ENCODE measurements around the gene PAX6. TPM values are rescaled to one million over a fixed set of nuclear protein-coding genes. Genes with fewer than 3 reads are reported as not detected.
"Not testable (repeated sequence)": the region's sequence is repeated elsewhere in the genome, so short reads cannot be mapped to it uniquely, and the experiment has no call there.

The PAX6 gene
- total and polyA plus RNA-seq, 8 donors: 0.03 to 57.9 (median 1.2) TPM; not detected in 1

GRCh38 chr11:31747581-31747980 is 63.5 kb downstream of the PAX6 start:
- no peak for TF ChIP-seq POLR2AphosphoS5 (IDR thresholded peaks at IDR 0.05)
- intact Hi-C loops (cut with DNase I; ENCODE audit: low total_unique reads): no loop called here
- Histone ChIP-seq H3K4me3 (no peak overlapping the region), H3K27ac (no peak overlapping the region), H3K9me3 (peaks cover 0 to under 1% (median 0%) of the 10 kb centered on the region in 4 donors), H3K4me1 (no peaks in the 10 kb centered on the region), H3K36me3 (no peaks in the 10 kb centered on the region), H3K27me3 (no peaks in the 10 kb centered on the region)
- no peak for DNase-seq
- WGBS, 5 donors: 33 to 85% (median 58%) methylated on average over 1 of the region's 1 CpG

- H3K27me3 ChIP-seq; H3K4me3 ChIP-seq; H3K36me3 ChIP-seq; DNase-seq; intact Hi-C loops (cut with DNase I; ENCODE audit: low total_unique reads); H3K4me1 ChIP-seq; H3K27ac ChIP-seq: not testable (repeated sequence)
- peaks cover 2 to 24% (median 13%) of the 10 kb centered on the region in 4 donors for H3K9me3 ChIP-seq
- 94 to 98% (median 96%) methylated on average over 23 to 26 of the region's 26 CpGs for WGBS, 5 donors
Measured at GRCh38 chr11:31740731-31741368, 70.3 kb downstream of the PAX6 start.

GRCh38 chr11:31740131-31740530 is 71.0 kb downstream of the PAX6 start:
- no peak for TF ChIP-seq POLR2A (IDR thresholded peaks at IDR 0.05)
- TF ChIP-seq EP300 (IDR thresholded peaks at IDR 0.05): no peak
- TF ChIP-seq POLR2AphosphoS5 (IDR thresholded peaks at IDR 0.05): no peak
- no peak for TF ChIP-seq CTCF (IDR thresholded peaks at IDR 0.05)
- H3K36me3 ChIP-seq: peaks cover 0 to 6% (median 0%) of the 10 kb centered on the region in 4 donors
- no peaks in the 10 kb centered on the region for H3K27me3 ChIP-seq
- peaks cover 2 to 24% (median 13%) of the 10 kb centered on the region in 4 donors for H3K9me3 ChIP-seq
- H3K4me3 ChIP-seq: no peak overlapping the region
- intact Hi-C loops (cut with DNase I; ENCODE audit: low total_unique reads): no loop called here
- 87 to 91% (median 90%) methylated on average over 1 of the region's 1 CpG for WGBS, 5 donors
- no peak overlapping the region for H3K27ac ChIP-seq
- no peaks in the 10 kb centered on the region for H3K4me1 ChIP-seq
- no peak for DNase-seq

Data from stomach (tissue), 9 donors.